ENCODE results near the gene SHISA6.

Gene SHISA6

GRCh38 chr17:11356371-11356770, 115.4 kb downstream of the SHISA6 start:
- no peak for DNase-seq

GRCh38 chr17:11363565-11364117, 122.6 kb downstream of the SHISA6 start:
- no peak for DNase-seq

- no peak for DNase-seq
Observed at GRCh38 chr17:11366272-11366850, 125.3 kb downstream of the SHISA6 start.

GRCh38 chr17:11369575-11369974, 128.6 kb downstream of the SHISA6 start:
- DNase-seq = no peak

GRCh38 chr17:11372692-11373091, 131.7 kb downstream of the SHISA6 start:
- DNase-seq = no peak

- DNase-seq = no peak
Observed at GRCh38 chr17:11378506-11378905, 137.5 kb downstream of the SHISA6 start.

- DNase-seq = no peak
Observed at GRCh38 chr17:11380761-11381160, 139.7 kb downstream of the SHISA6 start.

- DNase-seq = no peak
Observed at GRCh38 chr17:11383157-11383556, 142.1 kb downstream of the SHISA6 start.

GRCh38 chr17:11384131-11384530, 143.1 kb downstream of the SHISA6 start:
- no peak for DNase-seq

GRCh38 chr17:11387610-11388009, 146.6 kb downstream of the SHISA6 start:
- no peak for DNase-seq

GRCh38 chr17:11388054-11388453, 147.0 kb downstream of the SHISA6 start:
- no peak for DNase-seq

- no peak for DNase-seq
Observed at GRCh38 chr17:11389583-11389982, 148.6 kb downstream of the SHISA6 start.

GRCh38 chr17:11391134-11391533, 150.1 kb downstream of the SHISA6 start:
- DNase-seq = no peak

- DNase-seq = no peak
Observed at GRCh38 chr17:11404431-11405276, 163.6 kb downstream of the SHISA6 start.

GRCh38 chr17:11406716-11407115, 165.7 kb downstream of the SHISA6 start:
- no peak for DNase-seq

GRCh38 chr17:11412654-11413053, 171.6 kb downstream of the SHISA6 start:
- no peak for DNase-seq

- DNase-seq = no peak
Observed at GRCh38 chr17:11418342-11418741, 177.3 kb downstream of the SHISA6 start.

GRCh38 chr17:11430751-11431150, 189.7 kb downstream of the SHISA6 start:
- no peak for DNase-seq

- DNase-seq = no peak
Observed at GRCh38 chr17:11438673-11439072, 197.7 kb downstream of the SHISA6 start.

- DNase-seq = no peak
Observed at GRCh38 chr17:11441004-11441403, 200.0 kb downstream of the SHISA6 start.

GRCh38 chr17:11446316-11446715, 205.3 kb downstream of the SHISA6 start:
- no peak for DNase-seq

- no peak for DNase-seq
Observed at GRCh38 chr17:11454096-11454495, 213.1 kb downstream of the SHISA6 start.

GRCh38 chr17:11458279-11458678, 217.3 kb downstream of the SHISA6 start:
- DNase-seq = no peak

GRCh38 chr17:11459861-11460331, 218.9 kb downstream of the SHISA6 start:
- DNase-seq = no peak

Data from CD4-positive, alpha-beta T cell treated with Interleukin-15 for 1 hour (primary cell).